ENCODE results near the gene DISC1.

DISC1 gene

GRCh38 chr1:232038706-232039677 is 412.4 kb downstream of the DISC1 start:
- no peak for DNase-seq (ENCODE audit: low read depth)

GRCh38 chr1:232040260-232040659 is 413.7 kb downstream of the DISC1 start:
- no peak overlapping the region for H3K4me3 ChIP-seq (ENCODE audit: low read depth, low read length)
- DNase-seq (ENCODE audit: low read depth) = no peak
- TF ChIP-seq CTCF (IDR thresholded peaks at IDR 0.05; ENCODE audit: insufficient read depth, low read depth, low read length, missing control alignments) = no peak

More at GRCh38 chr1:232038706-232039677, 412.4 kb downstream of the DISC1 start:
- no peak overlapping the region for H3K4me3 ChIP-seq (ENCODE audit: low read depth, low read length)
- no peak for TF ChIP-seq CTCF (IDR thresholded peaks at IDR 0.05; ENCODE audit: insufficient read depth, low read depth, low read length, missing control alignments)

- no peak for DNase-seq (ENCODE audit: low read depth)
- no peak for TF ChIP-seq CTCF (IDR thresholded peaks at IDR 0.05; ENCODE audit: insufficient read depth, low read depth, low read length, missing control alignments)
- H3K4me3 ChIP-seq (ENCODE audit: low read depth, low read length) = no peak overlapping the region
Observed at GRCh38 chr1:232044728-232045127, 418.1 kb downstream of the DISC1 start.

- no peak for TF ChIP-seq CTCF (IDR thresholded peaks at IDR 0.05; ENCODE audit: insufficient read depth, low read depth, low read length, missing control alignments)
- no peak for DNase-seq (ENCODE audit: low read depth)
Observed at GRCh38 chr1:232045139-232045994, 418.8 kb downstream of the DISC1 start.

GRCh38 chr1:232046451-232047306 is 420.1 kb downstream of the DISC1 start:
- no peak for TF ChIP-seq CTCF (IDR thresholded peaks at IDR 0.05; ENCODE audit: insufficient read depth, low read depth, low read length, missing control alignments)
- no peak for DNase-seq (ENCODE audit: low read depth)
- H3K4me3 ChIP-seq (ENCODE audit: low read depth, low read length) = no peak overlapping the region

More at GRCh38 chr1:232045139-232045994, 418.8 kb downstream of the DISC1 start:
- H3K4me3 ChIP-seq (ENCODE audit: low read depth, low read length) = no peak overlapping the region

- TF ChIP-seq CTCF (IDR thresholded peaks at IDR 0.05; ENCODE audit: insufficient read depth, low read depth, low read length, missing control alignments) = no peak
- no peak overlapping the region for H3K4me3 ChIP-seq (ENCODE audit: low read depth, low read length)
- no peak for DNase-seq (ENCODE audit: low read depth)
Observed at GRCh38 chr1:232047473-232047872, 420.9 kb downstream of the DISC1 start.
